AG04450 (cell line): Measurements from ENCODE around the gene FKBP9. TPM values are rescaled to one million over a fixed set of nuclear protein-coding genes. Genes with fewer than 3 reads are reported as not detected.

Experiments used
- CTCF ChIA-PET: fragments of 300-600, 350-600 bp; formaldehyde crosslinking; extraction: SDS; loops from one replicate; lab custom pipeline; 2022; ENCODE audit warnings: antibody characterized with exemption, inconsistent platforms; lab: Charles Lee
- POLR2A ChIA-PET: fragments of 350-600 bp; formaldehyde crosslinking; extraction: SDS; loops from one replicate; lab custom pipeline; 2021; ENCODE audit warnings: antibody characterized with exemption, inconsistent platforms; lab: Yijun Ruan, JAX
- DNase-seq: peaks from one replicate; pipeline ENCODE4 v3.0.0-alpha.2; 2011; ENCODE audit warnings: low read depth, low spot score
- H3K27ac ChIP-seq: one replicate; pipeline ENCODE4 v1.5.1; 2012; ENCODE audit warnings: low read depth, low read length, control low read depth
- H3K27me3 ChIP-seq: one replicate; pipeline ENCODE4 v1.6.0; 2012; ENCODE audit warnings: low read length; ENCODE audit not compliant: control insufficient read depth, insufficient read depth
- H3K4me3 ChIP-seq: 2 replicates; pipeline ENCODE4 v1.5.1; 2011; ENCODE audit warnings: mild to moderate bottlenecking, low read depth, low read length, control low read depth
- H3K9me3 ChIP-seq: 2 replicates; pipeline ENCODE4 v1.5.1; 2012; ENCODE audit warnings: low read length; ENCODE audit not compliant: control insufficient read depth, insufficient read depth
- CTCF ChIP-seq: IDR thresholded peaks from 2 replicates; pipeline ENCODE4 v1.5.1; 2011; ENCODE audit warnings: low read depth, low read length, control low read depth, inconsistent platforms
- polyA plus RNA-seq: library from polyadenylated mRNA; depleted of rRNA; stranded (reverse); fragments of >200 nt; gene quantifications from 2 replicates; pipeline ENCODE4 v1.2.3, GENCODE V29; 2011

The FKBP9 gene
- polyA plus RNA-seq, 1 experiment, result 204 TPM

DNA sequence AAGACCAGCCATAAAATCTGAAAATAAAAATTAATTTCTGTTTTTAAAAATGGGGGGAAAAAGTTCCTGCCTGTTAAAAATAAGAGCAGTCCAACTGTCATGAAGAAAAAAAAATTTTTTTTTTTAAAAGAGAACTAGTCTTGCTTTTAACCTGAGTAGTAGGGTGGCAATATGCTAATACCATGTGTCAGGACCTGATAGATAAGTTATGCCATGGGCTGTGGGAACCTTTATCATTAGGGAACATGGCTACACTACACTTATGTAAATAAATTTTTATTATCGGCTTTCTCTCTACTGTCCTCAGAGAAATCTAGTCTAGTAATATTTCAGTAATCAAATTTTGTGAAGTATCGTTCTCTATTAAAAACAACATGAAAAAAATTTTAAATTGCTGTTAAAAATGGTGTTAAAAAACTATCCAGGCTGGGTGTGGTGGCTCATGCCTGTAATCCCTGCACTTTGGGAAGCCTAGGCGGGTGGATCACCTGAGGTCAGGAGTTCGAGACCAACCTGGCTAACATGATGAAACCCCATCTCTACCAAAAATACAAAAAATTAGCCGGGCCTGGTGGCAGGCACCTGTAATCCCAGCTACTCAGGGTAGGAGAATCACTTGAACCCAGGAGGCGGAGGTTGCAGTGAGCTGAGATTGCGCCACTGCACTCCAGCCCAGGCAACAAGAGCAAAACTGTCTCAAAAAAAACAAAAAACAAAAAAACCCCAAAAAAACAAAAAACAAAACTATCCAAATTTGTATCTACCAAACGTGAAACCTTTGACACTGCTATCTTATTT lies 84.6 kb downstream of the FKBP9 start:
- Histone ChIP-seq H3K9me3 (no peaks in the 10 kb centered on the region), H3K27me3 (no peaks in the 10 kb centered on the region), H3K4me3 (no peak overlapping the region), H3K27ac (no peak overlapping the region)
- no peak for TF ChIP-seq CTCF
- POLR2A ChIA-PET, result no interaction called here
- CTCF ChIA-PET, result no interaction called here
- DNase-seq, result no peak

DNA sequence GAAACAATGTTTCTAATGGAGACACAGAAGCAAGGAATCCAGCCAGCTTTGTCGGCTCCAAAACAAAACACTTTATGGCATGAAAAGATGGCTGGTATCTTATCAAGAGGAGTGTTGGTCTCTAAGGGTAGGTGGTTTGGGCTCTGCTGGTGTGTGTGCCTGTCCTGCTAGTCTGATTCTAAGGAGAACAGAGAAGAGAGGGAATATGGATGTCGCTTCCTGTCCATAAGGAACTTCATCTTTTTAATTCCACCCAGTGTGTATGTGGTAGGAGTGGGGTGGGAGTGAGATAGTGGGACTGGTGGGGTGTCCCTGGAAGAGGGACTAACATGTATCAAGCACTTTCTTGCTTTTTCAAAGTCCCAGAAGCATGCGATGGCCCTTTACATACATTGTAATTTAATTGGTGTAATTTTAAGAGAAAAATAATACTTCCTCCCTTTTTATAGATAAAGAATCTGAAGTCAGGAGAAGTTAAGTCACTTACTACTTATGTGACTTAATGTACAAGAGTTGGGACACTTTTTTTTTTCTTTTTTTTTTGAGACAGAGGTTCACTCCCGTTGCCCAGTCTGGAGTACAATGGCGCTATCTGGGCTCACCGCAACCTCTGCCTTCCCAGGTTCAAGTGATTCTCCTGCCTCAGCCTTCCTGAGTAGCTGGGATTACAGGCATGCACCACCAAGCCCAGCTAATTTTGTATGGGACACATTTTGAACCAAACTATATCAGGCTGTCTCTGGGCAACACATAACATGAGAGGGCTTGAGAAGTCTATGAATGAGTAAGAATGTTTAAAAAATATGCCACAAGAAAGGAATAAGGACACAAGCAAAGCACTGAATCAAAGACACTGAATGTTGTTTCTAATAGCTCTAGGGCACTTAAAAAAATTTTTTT lies 86.5 kb downstream of the FKBP9 start:
- no peak for TF ChIP-seq CTCF
- ChIA-PET POLR2A (interaction anchor here (0.6 kb wide), 1 partner anchor 46 kb away, joined by 6 read pairs; no protein-coding TSS in a partner anchor), CTCF (no interaction called here)
- no peak for DNase-seq
- Histone ChIP-seq H3K27ac (no peak overlapping the region), H3K9me3 (no peaks in the 10 kb centered on the region), H3K27me3 (no peaks in the 10 kb centered on the region), H3K4me3 (no peak overlapping the region)

DNA sequence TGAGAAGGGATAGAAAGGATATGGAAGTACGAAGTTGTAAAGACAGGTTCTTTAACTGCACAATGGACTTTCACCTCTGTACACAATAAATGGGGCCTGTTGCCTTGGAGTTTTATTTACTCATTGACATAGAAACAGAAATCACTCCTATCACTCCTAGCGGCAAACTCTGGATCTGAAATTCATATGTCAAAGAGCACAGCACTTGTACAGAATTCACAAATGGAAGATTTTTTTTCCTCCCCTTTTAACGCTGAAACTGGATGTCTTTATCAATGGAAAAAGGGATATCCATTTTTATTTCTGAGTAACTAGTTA lies 87.1 kb downstream of the FKBP9 start:
- Histone ChIP-seq H3K27ac (no peak overlapping the region), H3K27me3 (no peaks in the 10 kb centered on the region), H3K4me3 (no peak overlapping the region), H3K9me3 (no peaks in the 10 kb centered on the region)
- CTCF ChIA-PET, result no interaction called here
- POLR2A ChIA-PET, result interaction anchor here (0.6 kb wide), 1 partner anchor 46 kb away, joined by 6 read pairs; no protein-coding TSS in a partner anchor
- no peak for DNase-seq
- no peak for TF ChIP-seq CTCF

- Histone ChIP-seq H3K27me3 (no peaks in the 10 kb centered on the region), H3K4me3 (no peak overlapping the region), H3K9me3 (no peaks in the 10 kb centered on the region), H3K27ac (no peak overlapping the region)
- POLR2A ChIA-PET, result no interaction called here
- CTCF ChIA-PET, result no interaction called here
- DNase-seq, result no peak
- no peak for TF ChIP-seq CTCF
Measured at GRCh38 chr7:33044986-33045385, 87.7 kb downstream of the FKBP9 start.

DNA sequence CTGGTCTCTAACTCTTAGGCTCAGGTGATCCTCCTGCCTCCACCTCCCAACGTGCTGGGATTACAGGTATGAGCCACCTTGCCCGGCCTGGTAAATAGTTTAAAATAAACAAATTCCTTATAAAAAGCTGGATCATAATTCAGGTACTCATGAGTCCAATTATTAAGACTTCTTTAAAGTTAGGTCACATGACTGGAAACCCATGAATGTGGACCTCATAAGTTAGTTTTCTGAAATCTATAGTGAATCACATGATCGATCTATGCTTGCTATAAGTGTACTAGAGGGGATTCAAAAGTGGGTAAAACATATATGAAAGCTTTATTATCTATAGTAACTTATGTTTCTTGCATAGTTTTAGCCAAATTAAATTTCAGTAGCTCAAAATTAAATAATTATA lies 91.0 kb downstream of the FKBP9 start:
- no peak for DNase-seq
- no peak overlapping the region for H3K27ac ChIP-seq
- H3K27me3 ChIP-seq, result no peaks in the 10 kb centered on the region
- no peak for TF ChIP-seq CTCF
- H3K9me3 ChIP-seq, result no peaks in the 10 kb centered on the region
- no peak overlapping the region for H3K4me3 ChIP-seq
- ChIA-PET CTCF (interaction anchor here (1.3 to 2.6 kb wide), 5 partner anchors 10 to 248 kb away, joined by 4 to 26 read pairs (median 6); no protein-coding TSS in a partner anchor), POLR2A (no interaction called here)
